Sigmoid colon (tissue), 3 donors: Measurements from ENCODE around the gene DHRS4.

Experiments
- POLR2A ChIP-seq, 2 donors: fragments of 450-650 bp; IDR thresholded peaks; one replicate each; pipeline ENCODE4 v1.6.1; 2016; ENCODE audit warnings: antibody characterized with exemption in 2 of 2, mild to moderate bottlenecking in 2 of 2, moderate library complexity in 2 of 2
- TF ChIP-seq, protein P1 (sequence below), 4 experiments: fragments of 450-650 bp in 3 of 4; fragments of 200-600 bp in 1 of 4; IDR thresholded peaks; one replicate each; pipeline ENCODE4 v1.5.1; 2016 to 2019; ENCODE audit warnings: antibody characterized with exemption in 4 of 4, mild to moderate bottlenecking in 3 of 4, moderate library complexity in 2 of 4

DNA sequence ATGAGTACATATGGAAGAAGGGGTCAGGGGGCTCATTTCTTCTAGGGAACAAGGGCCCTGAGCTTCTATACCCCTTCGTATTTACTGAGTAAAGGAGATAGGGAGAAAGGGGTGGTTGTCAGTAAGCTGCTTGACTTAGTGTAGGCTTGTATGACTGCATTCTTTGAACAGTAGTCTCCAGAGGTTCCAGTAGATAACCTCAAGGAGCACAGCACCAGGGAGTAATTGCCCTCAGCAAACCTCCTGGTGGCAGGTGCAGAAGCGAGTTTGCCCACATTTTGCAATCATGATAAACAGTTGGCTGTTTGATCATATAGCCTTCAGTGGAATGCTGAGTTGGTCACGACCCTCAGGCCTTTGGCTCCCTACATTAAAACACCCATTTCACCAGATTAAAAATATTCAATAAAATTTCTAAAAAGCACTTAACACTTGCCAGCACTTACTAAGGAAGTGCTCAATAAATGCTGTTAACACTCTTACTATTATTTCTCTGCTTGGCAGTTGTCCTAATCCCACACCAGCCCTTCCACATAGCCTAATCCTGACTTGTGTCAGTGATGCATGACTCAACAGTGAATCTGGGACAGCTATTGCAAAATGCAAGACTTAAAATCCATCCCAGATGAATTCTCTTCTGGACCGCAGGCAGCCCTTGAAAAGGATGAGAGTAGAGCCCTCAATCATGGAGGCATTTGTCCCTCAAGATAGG is 31.5 kb downstream of the DHRS4 start:
- TF ChIP-seq POLR2A (IDR thresholded peaks at IDR 0.05), result no peak
- TF ChIP-seq, protein P1, sequence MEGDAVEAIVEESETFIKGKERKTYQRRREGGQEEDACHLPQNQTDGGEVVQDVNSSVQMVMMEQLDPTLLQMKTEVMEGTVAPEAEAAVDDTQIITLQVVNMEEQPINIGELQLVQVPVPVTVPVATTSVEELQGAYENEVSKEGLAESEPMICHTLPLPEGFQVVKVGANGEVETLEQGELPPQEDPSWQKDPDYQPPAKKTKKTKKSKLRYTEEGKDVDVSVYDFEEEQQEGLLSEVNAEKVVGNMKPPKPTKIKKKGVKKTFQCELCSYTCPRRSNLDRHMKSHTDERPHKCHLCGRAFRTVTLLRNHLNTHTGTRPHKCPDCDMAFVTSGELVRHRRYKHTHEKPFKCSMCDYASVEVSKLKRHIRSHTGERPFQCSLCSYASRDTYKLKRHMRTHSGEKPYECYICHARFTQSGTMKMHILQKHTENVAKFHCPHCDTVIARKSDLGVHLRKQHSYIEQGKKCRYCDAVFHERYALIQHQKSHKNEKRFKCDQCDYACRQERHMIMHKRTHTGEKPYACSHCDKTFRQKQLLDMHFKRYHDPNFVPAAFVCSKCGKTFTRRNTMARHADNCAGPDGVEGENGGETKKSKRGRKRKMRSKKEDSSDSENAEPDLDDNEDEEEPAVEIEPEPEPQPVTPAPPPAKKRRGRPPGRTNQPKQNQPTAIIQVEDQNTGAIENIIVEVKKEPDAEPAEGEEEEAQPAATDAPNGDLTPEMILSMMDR (IDR thresholded peaks at IDR 0.05), result no peak
